Liver (tissue), 9 donors: ENCODE measurements around the gene SELENOI. TPM values are rescaled to one million over a fixed set of nuclear protein-coding genes. Genes with fewer than 3 reads are reported as not detected.

Experiments used
- DNase-seq: peaks from one replicate; pipeline ENCODE4 v3.0.0-alpha.2; 2017; ENCODE audit warnings: low spot score
- H3K27ac ChIP-seq, 2 donors: one replicate each; pipeline ENCODE4 v1.7.0; 2013; ENCODE audit warnings: inconsistent platforms in 2 of 2, low read length in 2 of 2, control low read depth in 1 of 2, low read depth in 1 of 2, mild to moderate bottlenecking in 1 of 2
- H3K27me3 ChIP-seq, 4 donors: one replicate each; pipeline versions ENCODE4 v1.6.1 to v1.7.0; 2013; ENCODE audit warnings: low read length in 3 of 4, inconsistent platforms in 1 of 4, mild to moderate bottlenecking in 1 of 4, moderate library complexity in 1 of 4; ENCODE audit not compliant: control insufficient read depth in 4 of 4, insufficient read depth in 4 of 4
- H3K36me3 ChIP-seq, 4 donors: one replicate each; pipeline versions ENCODE4 v1.6.1 to v1.7.0; 2013; ENCODE audit warnings: low read length in 3 of 4, mild to moderate bottlenecking in 3 of 4, low read depth in 1 of 4, moderate library complexity in 1 of 4; ENCODE audit not compliant: control insufficient read depth in 4 of 4, insufficient read depth in 3 of 4
- H3K4me1 ChIP-seq, 4 donors: one replicate each; pipeline versions ENCODE4 v1.6.1 to v1.7.0; 2013; ENCODE audit warnings: low read length in 3 of 4, mild to moderate bottlenecking in 3 of 4, moderate library complexity in 1 of 4; ENCODE audit not compliant: control insufficient read depth in 4 of 4, insufficient read depth in 4 of 4
- H3K4me3 ChIP-seq, 3 donors: one replicate each; pipeline versions ENCODE4 v1.6.1 to v1.7.0; 2013; ENCODE audit warnings: low read length in 3 of 3, control low read depth in 1 of 3, low read depth in 1 of 3, mild to moderate bottlenecking in 1 of 3
- H3K9ac ChIP-seq, 2 donors: one replicate each; pipeline ENCODE4 v1.7.0; 2013; ENCODE audit warnings: low read length in 2 of 2, mild to moderate bottlenecking in 2 of 2, moderate library complexity in 2 of 2, control low read depth in 1 of 2, low read depth in 1 of 2
- H3K9me3 ChIP-seq, 4 donors: one replicate each; pipeline versions ENCODE4 v1.6.1 to v1.7.0; 2013; ENCODE audit warnings: low read length in 3 of 4; ENCODE audit not compliant: control insufficient read depth in 4 of 4
- ATF3 ChIP-seq: IDR thresholded peaks from 2 replicates; pipeline ENCODE4 v1.6.1; 2016; ENCODE audit warnings: antibody characterized with exemption
- CTCF ChIP-seq: fragments of 150-350 bp; IDR thresholded peaks from 2 replicates; pipeline ENCODE4 v1.5.1; 2017; ENCODE audit warnings: improper control_type of control experiment, low read depth, low read length; ENCODE audit not compliant: missing input control
- EGR1 ChIP-seq, 2 donors: IDR thresholded peaks; 2 replicates each; pipeline ENCODE4 v1.6.1; 2016 to 2018; ENCODE audit warnings: antibody characterized with exemption in 2 of 2, low read depth in 2 of 2
- FOXA1 ChIP-seq: IDR thresholded peaks from 2 replicates; pipeline ENCODE4 v1.6.1; 2016; ENCODE audit warnings: antibody characterized with exemption
- FOXA2 ChIP-seq: IDR thresholded peaks from 2 replicates; pipeline ENCODE4 v1.6.1; 2016; ENCODE audit warnings: antibody characterized with exemption
- GABPA ChIP-seq, 2 donors: IDR thresholded peaks in 1 of 2; conservative IDR thresholded peaks in 1 of 2; 2 replicates each; pipeline ENCODE4 v1.6.1; 2016; ENCODE audit warnings: antibody characterized with exemption in 2 of 2, mild to moderate bottlenecking in 1 of 2, moderate library complexity in 1 of 2
- HNF4A ChIP-seq, 2 donors: conservative IDR thresholded peaks; 2 replicates each; pipeline ENCODE4 v1.6.1; 2016; ENCODE audit warnings: antibody characterized with exemption in 2 of 2, mild to moderate bottlenecking in 2 of 2
- HNF4G ChIP-seq: IDR thresholded peaks from 2 replicates; pipeline ENCODE4 v1.6.1; 2016; ENCODE audit warnings: antibody characterized with exemption
- NR2F2 ChIP-seq: IDR thresholded peaks from 2 replicates; pipeline ENCODE4 v1.6.1; 2016; ENCODE audit warnings: antibody characterized with exemption
- RAD21 ChIP-seq, 2 donors: IDR thresholded peaks; 2 replicates each; pipeline ENCODE4 v1.6.1; 2016; ENCODE audit warnings: antibody characterized with exemption in 2 of 2, mild to moderate bottlenecking in 2 of 2
- RXRA ChIP-seq, 2 donors: IDR thresholded peaks; 2 replicates each; pipeline ENCODE4 v1.6.1; 2017 to 2018; ENCODE audit warnings: antibody characterized with exemption in 2 of 2, mild to moderate bottlenecking in 1 of 2
- SP1 ChIP-seq: IDR thresholded peaks from 2 replicates; pipeline ENCODE4 v1.6.1; 2018; ENCODE audit warnings: antibody characterized with exemption, mild to moderate bottlenecking
- TAF1 ChIP-seq: conservative IDR thresholded peaks from 2 replicates; pipeline ENCODE4 v1.6.1; 2016; ENCODE audit warnings: antibody characterized with exemption, mild to moderate bottlenecking
- YY1 ChIP-seq: IDR thresholded peaks from 2 replicates; pipeline ENCODE4 v1.6.1; 2016; ENCODE audit warnings: antibody characterized with exemption, mild to moderate bottlenecking
- WGBS: extraction: QIAGEN DNeasy Blood & Tissue Kit; methylation state at CpG from one replicate; pipeline ENCODE4 v1.1.7; 2013; 5-methylcytosine and 5-hydroxymethylcytosine counted together
- polyA plus RNA-seq, 2 donors: library from polyadenylated mRNA; stranded (reverse) in 1 of 2; unstranded in 1 of 2; fragments of 200-250 nt in 1 of 2; fragments of >200 nt in 1 of 2; fragmentation: Nextera tagmentation in 1 of 2; extraction: Ambion mirVana in 1 of 2; gene quantifications; one replicate each; pipeline versions ENCODE4 v1.2.1 to v1.2.3, GENCODE V29; 2013 to 2015
- total RNA-seq, 2 donors: library from RNA; depleted of rRNA; stranded (reverse); fragments of >200 nt; gene quantifications; one replicate each; pipeline ENCODE4 v1.2.3, GENCODE V29; 2014
- TF ChIP-seq, protein P1 (sequence below): IDR thresholded peaks from 2 replicates; pipeline ENCODE4 v1.6.1; 2016; ENCODE audit warnings: antibody characterized with exemption, mild to moderate bottlenecking
- TF ChIP-seq, protein P2 (sequence below): IDR thresholded peaks from 2 replicates; pipeline ENCODE4 v1.6.1; 2016; ENCODE audit warnings: antibody characterized with exemption
- TF ChIP-seq, protein P3 (sequence below): IDR thresholded peaks from 2 replicates; pipeline ENCODE4 v1.6.1; 2016; ENCODE audit warnings: antibody characterized with exemption
- donor health status: healthy.
- donor health status: healthy.
- donor health status: healthy.
- donor health status: healthy.
- donor health status: healthy.

SELENOI gene
- total and polyA plus RNA-seq, 4 donors, result 6.2 to 55.9 (median 17.5) TPM

GRCh38 chr2:26409785-26410184, 63.8 kb downstream of the SELENOI start:
- Histone ChIP-seq H3K9me3 (no peaks in the 10 kb centered on the region), H3K27ac (no peak overlapping the region), H3K4me1 (peaks cover 0 to 4% (median under 1%) of the 10 kb centered on the region in 4 donors), H3K36me3 (no peaks in the 10 kb centered on the region), H3K9ac (no peak overlapping the region), H3K4me3 (no peak overlapping the region), H3K27me3 (no peaks in the 10 kb centered on the region)
- DNase-seq, result no peak
- 86% methylated on average over 1 of the region's 1 CpG for WGBS
- no peak for TF ChIP-seq GABPA (IDR thresholded peaks at IDR 0.05 in 1 of 2, conservative IDR thresholded peaks at IDR 0.05 in 1 of 2)
- TF ChIP-seq RAD21 (IDR thresholded peaks at IDR 0.05), result no peak
- no peak for TF ChIP-seq SP1
- TF ChIP-seq FOXA2, result no peak
- TF ChIP-seq HNF4A (conservative IDR thresholded peaks at IDR 0.05), result no peak
- TF ChIP-seq HNF4G, result no peak
- TF ChIP-seq YY1, result no peak
- no peak for TF ChIP-seq EGR1 (IDR thresholded peaks at IDR 0.05; ENCODE audit: low read depth in 2 of 2)
- TF ChIP-seq, protein P1, sequence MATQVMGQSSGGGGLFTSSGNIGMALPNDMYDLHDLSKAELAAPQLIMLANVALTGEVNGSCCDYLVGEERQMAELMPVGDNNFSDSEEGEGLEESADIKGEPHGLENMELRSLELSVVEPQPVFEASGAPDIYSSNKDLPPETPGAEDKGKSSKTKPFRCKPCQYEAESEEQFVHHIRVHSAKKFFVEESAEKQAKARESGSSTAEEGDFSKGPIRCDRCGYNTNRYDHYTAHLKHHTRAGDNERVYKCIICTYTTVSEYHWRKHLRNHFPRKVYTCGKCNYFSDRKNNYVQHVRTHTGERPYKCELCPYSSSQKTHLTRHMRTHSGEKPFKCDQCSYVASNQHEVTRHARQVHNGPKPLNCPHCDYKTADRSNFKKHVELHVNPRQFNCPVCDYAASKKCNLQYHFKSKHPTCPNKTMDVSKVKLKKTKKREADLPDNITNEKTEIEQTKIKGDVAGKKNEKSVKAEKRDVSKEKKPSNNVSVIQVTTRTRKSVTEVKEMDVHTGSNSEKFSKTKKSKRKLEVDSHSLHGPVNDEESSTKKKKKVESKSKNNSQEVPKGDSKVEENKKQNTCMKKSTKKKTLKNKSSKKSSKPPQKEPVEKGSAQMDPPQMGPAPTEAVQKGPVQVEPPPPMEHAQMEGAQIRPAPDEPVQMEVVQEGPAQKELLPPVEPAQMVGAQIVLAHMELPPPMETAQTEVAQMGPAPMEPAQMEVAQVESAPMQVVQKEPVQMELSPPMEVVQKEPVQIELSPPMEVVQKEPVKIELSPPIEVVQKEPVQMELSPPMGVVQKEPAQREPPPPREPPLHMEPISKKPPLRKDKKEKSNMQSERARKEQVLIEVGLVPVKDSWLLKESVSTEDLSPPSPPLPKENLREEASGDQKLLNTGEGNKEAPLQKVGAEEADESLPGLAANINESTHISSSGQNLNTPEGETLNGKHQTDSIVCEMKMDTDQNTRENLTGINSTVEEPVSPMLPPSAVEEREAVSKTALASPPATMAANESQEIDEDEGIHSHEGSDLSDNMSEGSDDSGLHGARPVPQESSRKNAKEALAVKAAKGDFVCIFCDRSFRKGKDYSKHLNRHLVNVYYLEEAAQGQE, result no peak
- TF ChIP-seq CTCF, result no peak
- no peak for TF ChIP-seq FOXA1

- Histone ChIP-seq H3K9ac (no peak overlapping the region), H3K36me3 (no peaks in the 10 kb centered on the region), H3K4me1 (peaks cover 0 to 4% (median under 1%) of the 10 kb centered on the region in 4 donors), H3K27me3 (no peaks in the 10 kb centered on the region), H3K27ac (no peak overlapping the region), H3K4me3 (no peak overlapping the region), H3K9me3 (no peaks in the 10 kb centered on the region)
- 95% methylated on average over 2 of the region's 2 CpGs for WGBS
- DNase-seq, result no peak
- TF ChIP-seq FOXA1 (no peak), SP1 (no peak), ATF3 (no peak), GABPA (IDR thresholded peaks at IDR 0.05 in 1 of 2, conservative IDR thresholded peaks at IDR 0.05 in 1 of 2) (no peak), RAD21 (IDR thresholded peaks at IDR 0.05) (no peak), NR2F2 (no peak), CTCF (no peak), HNF4A (conservative IDR thresholded peaks at IDR 0.05) (no peak), RXRA (IDR thresholded peaks at IDR 0.05) (no peak), TAF1 (no peak), FOXA2 (no peak), EGR1 (IDR thresholded peaks at IDR 0.05; ENCODE audit: low read depth in 2 of 2) (no peak), YY1 (no peak), HNF4G (no peak)
- TF ChIP-seq, protein P2, sequence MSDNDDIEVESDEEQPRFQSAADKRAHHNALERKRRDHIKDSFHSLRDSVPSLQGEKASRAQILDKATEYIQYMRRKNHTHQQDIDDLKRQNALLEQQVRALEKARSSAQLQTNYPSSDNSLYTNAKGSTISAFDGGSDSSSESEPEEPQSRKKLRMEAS, result no peak
- TF ChIP-seq, protein P3, sequence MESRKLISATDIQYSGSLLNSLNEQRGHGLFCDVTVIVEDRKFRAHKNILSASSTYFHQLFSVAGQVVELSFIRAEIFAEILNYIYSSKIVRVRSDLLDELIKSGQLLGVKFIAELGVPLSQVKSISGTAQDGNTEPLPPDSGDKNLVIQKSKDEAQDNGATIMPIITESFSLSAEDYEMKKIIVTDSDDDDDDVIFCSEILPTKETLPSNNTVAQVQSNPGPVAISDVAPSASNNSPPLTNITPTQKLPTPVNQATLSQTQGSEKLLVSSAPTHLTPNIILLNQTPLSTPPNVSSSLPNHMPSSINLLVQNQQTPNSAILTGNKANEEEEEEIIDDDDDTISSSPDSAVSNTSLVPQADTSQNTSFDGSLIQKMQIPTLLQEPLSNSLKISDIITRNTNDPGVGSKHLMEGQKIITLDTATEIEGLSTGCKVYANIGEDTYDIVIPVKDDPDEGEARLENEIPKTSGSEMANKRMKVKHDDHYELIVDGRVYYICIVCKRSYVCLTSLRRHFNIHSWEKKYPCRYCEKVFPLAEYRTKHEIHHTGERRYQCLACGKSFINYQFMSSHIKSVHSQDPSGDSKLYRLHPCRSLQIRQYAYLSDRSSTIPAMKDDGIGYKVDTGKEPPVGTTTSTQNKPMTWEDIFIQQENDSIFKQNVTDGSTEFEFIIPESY, result no peak
- TF ChIP-seq, protein P1, result no peak
Measured at GRCh38 chr2:26410764-26411243, 64.9 kb downstream of the SELENOI start.
